GM18507 (cell line): ENCODE results near the gene SFRP5.

ENCODE experiments used
- DNase-seq: peaks from one replicate; pipeline ENCODE4 v3.0.0; 2011; ENCODE audit warnings: low read depth; ENCODE audit not compliant: insufficient read length; ENCODE audit errors: extremely low spot score
- FAIRE-seq: peaks from 2 replicates; lab custom pipeline; 2011; peaks lifted over from hg19 to GRCh38; lab: Jason Lieb, UNC

The SFRP5 gene

DNA sequence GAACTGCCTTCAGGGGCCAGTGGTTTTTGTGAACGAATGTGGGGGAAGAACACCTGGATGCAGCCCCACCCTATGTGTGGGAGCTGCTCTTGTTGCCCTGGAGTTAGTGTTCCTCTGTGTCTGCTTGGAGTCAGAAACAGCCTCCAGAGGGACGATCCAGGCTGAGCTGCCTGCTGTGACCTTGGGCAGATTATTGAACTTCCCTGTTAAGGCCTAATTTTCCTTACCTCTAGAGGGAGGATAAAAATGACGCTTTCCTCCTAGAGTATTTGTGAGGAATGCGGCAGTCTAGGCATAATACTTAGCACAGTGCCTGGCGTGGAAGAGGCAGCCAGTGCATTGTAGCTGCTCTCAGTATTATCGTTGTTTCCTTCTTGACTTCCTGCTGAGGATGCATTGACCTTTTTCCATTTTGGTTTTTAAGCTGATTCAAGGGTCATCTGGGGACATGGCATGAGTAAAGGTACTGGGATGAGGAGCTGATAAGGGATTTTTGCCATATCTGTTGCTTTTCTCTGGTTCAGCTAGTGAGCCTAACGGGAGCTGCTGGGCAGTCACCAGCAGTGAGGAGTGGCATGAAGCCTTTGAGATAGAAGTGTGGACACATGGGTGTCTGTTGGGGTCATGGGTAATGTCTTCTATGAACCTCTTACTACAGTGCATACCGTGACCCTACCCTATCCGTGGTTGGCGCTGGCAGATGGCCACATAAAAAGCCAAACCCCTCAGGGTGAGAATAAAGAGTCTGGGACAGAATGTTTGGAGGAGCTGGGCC, 28.4 kb downstream of the SFRP5 start:
- no peak for DNase-seq
- no peak for FAIRE-seq

GRCh38 chr10:97740613-97741012, 31.2 kb downstream of the SFRP5 start:
- DNase-seq, result no peak
- no peak for FAIRE-seq

- DNase-seq (no peak), FAIRE-seq (no peak)
Measured at GRCh38 chr10:97738616-97739015, 33.2 kb downstream of the SFRP5 start.

DNA sequence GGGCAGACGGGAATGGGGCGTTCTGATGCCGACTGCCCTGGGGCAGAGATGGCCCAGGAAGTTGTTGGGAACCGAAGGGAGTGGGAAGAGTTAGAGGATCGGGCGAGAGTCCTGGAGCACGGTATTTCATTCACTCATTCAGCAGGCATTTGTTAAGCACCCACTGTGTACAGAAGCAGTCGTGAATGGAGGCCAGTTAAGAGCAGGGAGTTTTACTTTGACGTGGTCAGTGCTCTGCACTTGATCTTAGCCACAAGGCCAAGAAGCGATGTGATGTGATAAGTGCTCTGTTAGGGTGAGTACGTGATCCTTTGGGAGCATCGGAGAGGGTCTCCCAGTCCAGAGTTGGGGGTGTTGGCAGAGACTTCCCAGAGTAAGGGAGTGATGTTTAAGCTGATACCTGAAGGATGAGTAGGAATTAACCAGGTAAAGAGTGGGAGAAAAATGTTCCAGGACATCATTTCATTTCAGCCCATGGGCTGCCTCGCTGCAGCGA, 34.0 kb downstream of the SFRP5 start:
- no peak for DNase-seq
- FAIRE-seq, result no peak

GRCh38 chr10:97736902-97737769, 34.7 kb downstream of the SFRP5 start, which contains the start of gene ZFYVE27:
ZFYVE27 (plus strand) TSS chr10:97737128; CDS start chr10:97738478, 1,350 bp downstream.
- DNase-seq, result peak; percentile 97
- peak; percentile 96 for FAIRE-seq

DNA sequence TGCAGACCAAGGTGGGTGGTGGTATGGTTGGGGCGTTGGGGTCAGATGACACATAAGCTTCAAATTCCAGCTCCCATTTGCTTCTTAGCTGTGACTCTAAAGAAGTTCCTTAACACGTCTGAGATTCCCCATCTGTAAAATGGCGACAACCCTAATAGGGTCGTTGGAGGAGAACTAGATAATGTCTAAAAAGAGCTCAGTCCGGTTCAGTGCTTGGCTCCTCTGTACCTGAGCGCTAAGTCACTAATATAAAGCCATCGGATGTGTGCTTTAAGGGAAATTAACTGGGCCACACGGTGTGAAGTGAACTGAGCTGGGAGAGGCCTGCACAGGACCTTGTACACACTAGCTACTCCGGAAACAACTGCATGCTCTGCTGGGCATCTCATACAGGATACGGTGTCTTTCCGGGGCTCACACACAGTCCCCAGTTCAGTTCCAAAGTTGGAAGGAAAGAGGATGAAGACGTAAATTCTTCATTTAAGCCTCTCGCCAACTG, 35.3 kb downstream of the SFRP5 start:
- FAIRE-seq, result no peak
- DNase-seq, result no peak

GRCh38 chr10:97734021-97734420, 37.8 kb downstream of the SFRP5 start:
- DNase-seq, result no peak
- FAIRE-seq, result no peak

GRCh38 chr10:97733256-97733655, 38.5 kb downstream of the SFRP5 start:
- FAIRE-seq, result no peak
- no peak for DNase-seq

GRCh38 chr10:97732052-97732359, 39.8 kb downstream of the SFRP5 start:
- FAIRE-seq, result no peak
- no peak for DNase-seq

- peak; percentile 83 for FAIRE-seq
- DNase-seq, result no peak
Measured at GRCh38 chr10:97731346-97732051, 40.3 kb downstream of the SFRP5 start.

DNA sequence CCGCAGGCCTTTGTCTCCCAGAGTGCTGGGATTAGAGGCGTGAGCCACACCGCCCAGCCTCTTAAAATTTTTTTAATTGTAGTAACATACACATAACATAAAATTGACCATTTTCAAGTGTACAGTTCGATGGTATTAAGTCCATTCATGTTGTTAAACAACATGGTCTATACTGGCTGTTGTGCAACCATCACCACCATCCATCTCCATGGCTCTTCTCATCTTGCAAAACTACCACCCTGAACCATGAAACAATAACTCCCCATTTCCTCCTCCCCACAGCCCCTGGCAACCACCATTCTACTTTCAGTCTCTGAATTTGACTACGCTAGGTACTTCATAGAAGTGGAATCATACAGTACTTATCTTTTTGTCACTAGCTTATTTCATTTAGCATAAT, 42.8 kb downstream of the SFRP5 start:
- FAIRE-seq (no peak), DNase-seq (no peak)

DNA sequence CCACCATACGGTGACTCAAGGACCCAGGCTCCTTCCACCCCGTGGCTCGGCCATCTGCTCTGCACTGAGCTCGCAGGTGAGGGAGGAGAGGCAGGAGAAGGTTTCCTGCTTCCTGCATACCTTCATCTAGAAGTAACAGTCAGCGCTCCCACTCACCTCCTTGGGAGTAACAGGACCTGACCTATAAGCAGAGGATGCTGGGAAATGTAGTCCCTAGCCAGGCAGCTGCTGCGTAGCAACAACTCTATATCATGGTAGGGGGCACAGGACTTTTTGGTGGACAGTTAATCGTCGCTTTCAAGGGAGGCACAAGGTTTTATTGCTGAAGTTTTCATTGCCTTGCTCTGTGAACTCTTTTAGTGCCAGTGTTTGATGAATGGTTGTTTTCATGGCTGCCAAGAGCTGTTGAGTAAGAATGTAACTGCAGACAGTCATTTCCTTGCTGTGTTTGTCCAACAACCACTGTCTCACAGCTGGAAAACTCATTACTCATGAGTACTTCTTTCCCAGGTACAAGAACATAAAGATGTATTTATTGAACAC, 45.1 kb downstream of the SFRP5 start:
- FAIRE-seq (no peak), DNase-seq (no peak)

DNA sequence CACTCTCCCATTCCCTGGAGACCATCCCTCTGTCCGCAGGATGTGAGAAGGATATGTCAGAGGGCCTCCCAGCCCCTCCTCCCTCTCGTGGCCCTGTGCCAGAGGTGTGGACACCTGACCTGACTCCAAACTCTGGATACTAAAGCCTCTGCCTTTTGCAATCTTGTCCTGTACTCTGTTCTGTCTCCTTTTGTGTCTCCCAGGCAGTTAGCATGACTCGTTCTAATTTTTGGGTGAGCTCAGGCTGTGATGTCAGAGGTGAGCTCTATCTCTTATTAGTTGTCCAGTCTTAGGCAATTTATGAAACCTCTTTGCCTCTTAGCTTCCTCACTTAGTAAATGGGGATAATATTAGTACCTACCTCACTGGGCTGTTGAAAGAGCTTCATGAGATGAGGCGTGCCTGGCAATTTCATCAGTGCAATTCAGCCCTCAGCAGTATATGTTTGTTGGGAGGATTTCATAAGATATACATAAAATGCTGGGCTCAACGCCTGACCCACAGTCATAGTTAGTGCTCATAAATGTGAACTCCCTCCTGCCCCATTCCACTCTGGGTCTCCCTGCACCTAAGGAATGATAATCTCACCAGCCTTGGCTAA, 47.4 kb downstream of the SFRP5 start:
- no peak for FAIRE-seq
- DNase-seq, result no peak

GRCh38 chr10:97723001-97723400, 48.8 kb downstream of the SFRP5 start:
- DNase-seq, result no peak
- no peak for FAIRE-seq

GRCh38 chr10:97721871-97722780, 49.7 kb downstream of the SFRP5 start:
- DNase-seq, result no peak
- no peak for FAIRE-seq

DNA sequence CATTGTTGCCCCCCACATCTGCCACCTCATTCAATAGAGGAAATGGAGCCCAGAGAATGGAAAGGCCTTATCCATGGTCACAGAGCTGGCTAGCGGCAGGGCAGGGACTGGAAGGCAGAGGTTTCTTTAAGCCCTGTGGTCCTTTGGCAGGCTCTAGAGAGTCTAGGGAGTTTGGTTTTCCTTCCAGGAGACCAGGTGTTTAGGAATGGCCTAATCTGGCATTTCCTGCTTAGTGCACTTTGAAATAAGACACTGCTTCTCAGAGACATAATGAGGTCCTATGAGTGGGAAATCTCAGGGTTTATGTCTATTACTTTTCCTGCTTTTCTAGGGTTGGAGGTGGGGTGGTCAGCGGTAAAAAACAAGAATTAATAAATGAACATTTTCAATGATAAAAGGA, 52.2 kb downstream of the SFRP5 start:
- DNase-seq, result no peak
- no peak for FAIRE-seq

- no peak for DNase-seq
- no peak for FAIRE-seq
Measured at GRCh38 chr10:97718659-97719142, 53.1 kb downstream of the SFRP5 start.

DNA sequence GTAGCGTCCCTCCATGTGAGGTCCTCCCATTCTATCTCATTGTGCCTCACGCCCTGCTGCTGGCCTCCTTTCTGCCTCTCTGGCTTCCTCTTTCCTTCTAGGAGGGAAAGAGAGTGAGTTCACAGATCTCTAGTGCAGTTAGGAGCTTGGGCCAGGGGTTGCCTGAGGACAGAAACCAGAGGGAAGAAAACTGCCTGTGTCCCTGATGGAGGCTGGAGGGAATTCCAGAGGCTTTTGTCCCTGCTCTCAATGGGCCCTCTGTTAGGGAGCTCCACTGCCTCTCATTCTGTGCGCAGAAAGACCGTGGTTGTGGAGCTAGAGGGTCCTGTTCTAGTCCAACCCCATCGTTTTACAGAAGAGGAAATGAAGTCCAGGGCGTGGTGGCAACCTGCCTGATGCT, 53.6 kb downstream of the SFRP5 start:
- DNase-seq (no peak), FAIRE-seq (no peak)
